Activated CD8-positive, alpha-beta memory T cell treated with anti-CD3 and anti-CD28 coated beads for 4 hours (primary cell): ENCODE data around the gene CHRNB1.
A peak's percentile ranks its signal among the peaks of the same experiment; 100 is the strongest.

Experiments used
- DNase-seq, 2 donors: peaks; one replicate each; pipeline ENCODE4 v3.0.0-alpha.2; 2020; ENCODE audit warnings: low read depth in 2 of 2

The CHRNB1 gene, protein sequence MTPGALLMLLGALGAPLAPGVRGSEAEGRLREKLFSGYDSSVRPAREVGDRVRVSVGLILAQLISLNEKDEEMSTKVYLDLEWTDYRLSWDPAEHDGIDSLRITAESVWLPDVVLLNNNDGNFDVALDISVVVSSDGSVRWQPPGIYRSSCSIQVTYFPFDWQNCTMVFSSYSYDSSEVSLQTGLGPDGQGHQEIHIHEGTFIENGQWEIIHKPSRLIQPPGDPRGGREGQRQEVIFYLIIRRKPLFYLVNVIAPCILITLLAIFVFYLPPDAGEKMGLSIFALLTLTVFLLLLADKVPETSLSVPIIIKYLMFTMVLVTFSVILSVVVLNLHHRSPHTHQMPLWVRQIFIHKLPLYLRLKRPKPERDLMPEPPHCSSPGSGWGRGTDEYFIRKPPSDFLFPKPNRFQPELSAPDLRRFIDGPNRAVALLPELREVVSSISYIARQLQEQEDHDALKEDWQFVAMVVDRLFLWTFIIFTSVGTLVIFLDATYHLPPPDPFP

DNA sequence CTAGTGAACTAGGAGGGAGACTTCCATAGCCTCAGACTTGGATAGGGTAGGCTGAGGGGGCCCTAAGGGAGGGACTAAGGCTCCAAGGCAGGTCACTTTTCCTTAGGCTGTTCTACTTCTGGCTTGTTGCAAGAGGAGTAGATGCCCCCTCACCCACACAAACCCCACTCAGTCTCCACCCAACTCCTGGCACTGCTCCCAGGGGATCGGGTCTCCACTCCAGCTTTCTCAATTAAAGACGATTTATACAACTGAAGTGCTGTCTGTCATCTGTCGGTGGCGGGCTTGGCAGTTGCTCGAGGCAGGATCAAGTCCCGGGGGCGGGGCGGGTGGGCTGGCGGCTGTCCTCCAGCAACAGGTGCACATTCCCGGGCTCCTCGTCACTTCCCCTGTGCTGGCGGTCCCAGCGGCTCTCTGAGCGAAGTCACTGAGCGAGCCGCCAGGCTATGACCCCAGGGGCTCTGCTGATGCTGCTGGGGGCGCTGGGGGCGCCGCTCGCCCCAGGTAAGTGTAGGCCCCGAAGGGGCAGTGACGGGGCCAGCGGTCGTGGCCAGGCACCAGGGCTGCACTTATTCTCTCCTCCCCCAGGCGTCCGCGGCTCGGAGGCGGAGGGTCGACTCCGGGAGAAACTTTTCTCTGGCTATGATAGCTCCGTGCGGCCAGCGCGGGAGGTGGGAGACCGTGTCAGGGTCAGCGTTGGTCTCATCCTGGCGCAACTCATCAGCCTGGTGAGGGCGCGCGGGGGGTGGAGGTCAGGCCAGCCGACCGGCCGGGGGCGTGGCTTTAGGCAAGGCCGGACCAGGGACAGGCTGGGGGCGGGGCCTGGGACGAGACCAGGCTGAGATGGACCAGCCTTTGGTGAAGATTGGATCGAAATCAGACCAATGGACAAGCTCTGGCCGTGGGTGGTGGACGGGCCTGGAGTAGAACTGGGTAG is at the start of gene CHRNB1:
Gene CHRNB1, plus strand, starts transcription at position 380 of the 937 bp plus-strand sequence. Its CDS starts 67 bp downstream, at position 447.
- DNase-seq, result no peak

DNA sequence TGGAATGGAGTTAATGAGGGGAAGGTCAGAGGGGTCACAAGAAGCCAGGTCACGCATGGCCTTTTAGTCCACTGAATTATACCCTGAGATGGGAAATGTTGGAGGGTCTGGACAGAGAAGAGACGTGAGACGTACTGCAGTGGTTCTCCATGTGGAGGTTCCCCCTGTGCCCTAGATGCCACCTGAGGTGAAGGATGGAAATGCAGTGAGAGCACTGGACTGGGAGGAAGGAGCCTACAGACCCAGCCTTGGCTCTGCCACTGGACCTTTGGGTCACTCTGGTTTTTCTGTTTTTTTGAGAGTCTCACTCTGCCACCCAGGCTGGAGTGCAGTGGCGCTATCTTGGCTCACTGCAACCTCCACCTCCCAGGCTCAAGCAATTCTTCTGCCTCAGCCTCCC is 48.7 kb upstream of the CHRNB1 start:
- no peak for DNase-seq

DNA sequence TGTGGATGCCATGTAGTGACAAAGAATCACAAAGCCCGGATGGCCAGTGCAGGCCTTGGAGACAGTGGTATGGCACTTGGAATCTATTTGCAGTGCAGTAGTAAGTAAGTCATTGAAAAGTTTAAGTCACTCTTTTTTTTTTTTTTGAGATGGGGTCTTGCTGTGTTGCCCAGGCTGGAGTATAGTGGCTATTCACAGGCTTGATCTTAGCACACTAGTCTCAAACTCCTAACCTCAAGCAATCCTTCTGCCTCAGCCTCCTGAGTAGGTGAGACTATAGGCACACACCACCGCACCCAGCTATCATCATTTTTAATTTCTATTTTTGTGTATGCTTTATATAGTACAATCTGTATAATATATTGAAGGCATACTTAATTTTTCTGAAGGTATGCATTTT is 46.2 kb upstream of the CHRNB1 start:
- DNase-seq, result no peak

DNA sequence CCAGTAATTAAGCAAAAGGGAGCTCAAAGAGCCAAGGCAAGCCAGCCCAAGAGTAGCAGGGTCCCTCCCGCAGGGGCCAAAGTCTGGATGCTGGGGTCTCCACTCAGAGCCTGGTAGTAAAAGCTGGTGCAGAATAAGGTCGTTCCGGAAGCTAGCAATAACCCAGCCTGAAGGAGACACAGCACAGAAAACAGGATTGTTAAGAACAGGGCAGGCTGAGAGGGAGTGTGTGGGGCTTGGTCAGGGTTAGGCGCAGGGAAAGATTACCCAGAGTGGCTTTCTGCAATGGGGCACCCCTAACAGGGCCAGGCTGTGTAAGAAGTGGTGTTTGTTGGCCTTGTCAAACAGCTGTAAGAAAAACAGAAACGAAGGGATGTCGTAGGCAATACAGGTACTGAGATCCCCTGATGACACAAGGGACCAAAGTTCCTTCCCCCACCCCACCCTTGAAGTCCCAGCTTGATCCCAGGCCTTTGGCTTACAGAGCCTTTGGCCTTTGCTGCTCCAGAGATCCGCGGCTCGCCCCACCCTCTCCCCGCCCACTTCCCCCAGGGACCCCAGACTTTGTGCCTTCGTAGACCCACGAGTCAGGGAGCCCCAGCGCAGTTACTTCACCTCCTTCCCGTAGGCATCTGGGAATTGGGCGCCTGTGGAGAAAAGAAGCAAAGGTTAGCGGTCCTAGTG is 41.7 kb upstream of the CHRNB1 start:
- DNase-seq, result no peak

DNA sequence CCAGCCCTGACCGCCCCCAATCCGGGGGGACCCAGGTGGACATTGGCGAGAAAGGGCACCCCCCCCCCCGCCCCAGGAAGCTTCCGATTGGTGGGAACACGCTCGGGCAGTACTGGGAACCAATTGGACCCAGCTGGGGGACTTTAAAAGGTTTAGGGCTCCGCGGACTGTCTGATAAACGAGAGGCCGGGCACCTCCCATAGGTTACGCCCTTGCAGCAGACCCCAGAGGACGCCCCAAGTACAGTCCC is 41.2 kb upstream of the CHRNB1 start:
- no peak for DNase-seq

DNA sequence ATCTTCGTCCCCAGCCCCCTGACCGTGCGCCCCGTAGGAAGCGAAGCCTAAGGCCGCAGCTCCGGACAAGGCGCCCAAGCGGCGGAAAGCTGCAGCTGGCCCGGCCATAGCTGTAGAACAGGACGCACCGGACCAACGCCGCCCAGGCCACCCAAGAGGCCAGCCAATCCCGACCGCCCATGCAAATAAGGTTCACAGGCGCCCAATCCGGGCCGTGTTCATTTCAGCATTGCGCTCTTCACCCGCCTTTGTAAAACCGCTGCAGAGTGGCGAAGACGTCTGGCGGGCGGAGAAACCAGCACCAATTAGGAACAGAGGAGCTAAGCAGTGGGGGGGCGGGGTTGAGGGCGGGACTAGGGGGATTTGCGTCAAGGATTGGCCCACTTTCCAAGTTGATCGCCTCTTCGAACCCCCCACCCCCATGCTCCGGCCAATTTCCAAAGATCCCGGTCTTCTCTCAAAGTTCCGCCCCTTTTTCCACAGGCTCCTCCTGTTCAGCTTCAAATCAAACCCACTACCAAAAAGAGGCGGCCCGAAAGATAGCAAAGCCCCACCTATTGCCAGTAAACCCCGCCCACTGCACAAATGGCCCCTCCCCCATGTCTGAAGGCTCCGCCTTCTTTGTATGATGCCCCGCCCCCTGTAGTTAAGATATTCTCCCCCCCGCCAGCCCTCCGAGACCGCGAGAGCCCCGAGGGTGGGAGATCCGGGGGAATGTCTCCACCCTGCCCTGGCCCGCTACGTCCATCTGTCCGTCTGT is 40.7 kb upstream of the CHRNB1 start, which contains the start of gene TMEM256:
Gene TMEM256, minus strand, starts transcription at position 121 of the 760 bp plus-strand sequence. Its CDS starts 13 bp downstream, at position 108.
- DNase-seq, result peak; percentile 89 to 93

DNA sequence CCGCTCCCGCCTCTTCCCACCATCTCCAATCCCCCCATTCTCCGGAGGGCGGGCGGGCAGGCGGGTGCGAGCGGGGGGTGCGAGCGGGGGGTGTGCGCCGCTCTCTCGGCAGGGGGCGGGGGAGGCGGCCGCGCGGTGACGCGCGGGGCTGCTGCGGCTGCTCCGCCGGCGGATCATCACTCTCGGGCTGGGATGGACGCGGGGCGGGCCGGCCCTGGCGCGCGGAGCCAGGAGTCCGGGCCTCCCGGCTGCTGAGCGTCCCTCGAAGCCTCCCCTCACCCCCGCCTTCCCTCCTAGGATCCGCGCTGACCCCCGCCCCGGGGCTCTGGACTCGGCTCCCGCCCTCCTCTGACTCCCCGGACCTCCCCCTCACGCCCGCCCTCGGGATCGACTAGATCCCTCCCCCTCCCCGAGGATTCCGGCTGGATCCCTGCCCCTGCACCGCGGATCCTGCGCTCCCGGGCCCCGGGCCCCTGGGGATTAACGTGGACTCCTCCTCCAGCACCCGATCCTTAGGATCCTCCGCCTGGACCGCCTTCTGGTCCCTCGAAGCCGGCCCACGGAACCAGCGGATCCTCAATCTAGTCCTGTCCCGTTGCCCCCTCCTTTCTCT is 40.0 kb upstream of the CHRNB1 start:
- peak in 1 of 2 donors; percentile 36 for DNase-seq

DNA sequence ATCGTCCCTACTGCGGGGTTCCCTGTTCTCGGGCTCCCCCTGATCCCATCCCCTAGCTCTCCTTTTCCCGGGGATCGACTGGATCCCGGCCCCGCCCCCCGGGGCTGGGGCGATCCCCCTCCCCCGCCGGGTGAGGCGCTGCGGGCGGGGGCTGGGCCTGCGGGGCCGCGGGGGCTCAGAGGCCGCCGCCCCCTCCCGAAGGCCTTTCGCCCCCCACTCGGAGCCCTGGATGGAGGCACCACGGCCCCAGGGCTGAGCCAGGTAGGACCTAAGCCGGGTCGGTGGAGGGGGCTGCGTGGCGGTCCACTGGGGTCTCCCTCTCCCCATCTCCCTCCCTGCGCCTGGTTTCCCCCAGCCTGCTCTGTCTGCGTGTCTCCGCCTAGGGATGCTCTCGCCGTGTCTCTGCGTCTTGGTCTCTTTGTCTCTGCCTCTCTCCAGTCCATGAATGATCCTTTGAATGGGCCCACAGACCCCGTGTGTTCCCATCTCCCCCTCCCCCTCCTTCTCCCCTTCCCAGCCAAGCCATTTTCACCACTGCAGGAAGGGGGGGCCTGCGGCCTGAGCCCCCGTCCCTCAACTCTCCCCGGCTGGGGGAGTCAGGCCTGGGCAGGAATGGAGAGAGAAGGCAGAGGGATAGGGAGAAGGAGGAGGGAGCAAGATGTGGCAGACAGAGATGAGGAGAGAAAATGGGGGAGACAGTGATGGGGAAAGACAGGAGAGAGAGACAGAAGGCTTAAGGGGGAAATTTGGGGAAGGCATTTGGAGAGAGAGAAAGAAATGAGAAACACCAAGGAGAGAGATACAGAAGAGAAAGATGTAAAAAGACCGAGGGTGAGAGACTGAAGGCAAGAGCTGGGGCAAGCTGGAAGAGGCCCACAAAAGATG is 39.3 kb upstream of the CHRNB1 start:
- DNase-seq, result no peak

DNA sequence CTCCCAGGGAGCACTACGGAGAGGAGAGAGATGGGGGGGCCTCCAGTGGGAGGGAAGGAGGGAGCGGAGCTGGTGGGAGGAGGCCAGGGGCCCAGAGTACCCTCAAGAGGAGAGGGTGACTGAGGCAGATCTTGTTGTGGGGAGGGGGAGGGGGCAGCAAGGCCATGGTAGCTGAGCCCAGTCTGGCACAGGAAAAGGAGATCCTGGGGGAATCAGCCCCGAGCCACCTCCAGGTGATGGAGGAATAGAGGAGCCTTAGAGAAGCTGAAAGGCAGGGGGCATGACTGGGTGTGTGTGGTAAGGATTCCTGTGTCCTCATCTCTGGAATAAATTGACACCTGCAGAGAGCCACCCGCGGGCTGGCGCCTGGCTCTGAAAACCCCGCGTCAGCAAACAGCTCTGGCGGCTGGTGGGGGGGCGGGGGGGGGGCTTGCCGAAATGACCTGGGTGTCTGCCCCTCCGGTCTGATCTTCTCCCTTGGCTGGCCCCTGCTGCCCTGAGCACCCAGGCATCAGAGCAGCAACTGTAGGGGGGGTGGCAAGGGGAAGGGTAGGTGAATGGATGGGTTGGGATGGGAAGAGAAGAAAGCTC is 38.5 kb upstream of the CHRNB1 start:
- no peak for DNase-seq

DNA sequence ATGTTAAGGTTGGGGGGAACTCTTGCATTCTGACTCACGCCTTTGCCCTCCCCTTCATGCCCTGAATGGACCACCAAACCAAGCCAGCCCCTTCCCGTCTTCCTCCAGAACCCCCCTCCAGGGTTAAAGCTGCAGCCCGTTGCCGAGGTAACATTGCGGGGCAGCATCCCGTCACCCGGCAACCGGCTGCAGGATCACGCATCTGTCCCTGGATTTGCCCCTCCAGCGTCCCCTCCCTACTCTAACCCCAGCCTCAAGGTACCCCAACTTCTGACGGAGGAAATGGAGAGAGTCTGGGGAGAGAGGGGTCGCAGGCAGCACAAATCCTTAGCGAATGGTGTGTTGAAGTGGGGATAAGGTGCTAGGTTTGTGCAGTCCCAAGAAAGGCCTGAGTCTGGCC is 37.8 kb upstream of the CHRNB1 start:
- DNase-seq, result no peak

DNA sequence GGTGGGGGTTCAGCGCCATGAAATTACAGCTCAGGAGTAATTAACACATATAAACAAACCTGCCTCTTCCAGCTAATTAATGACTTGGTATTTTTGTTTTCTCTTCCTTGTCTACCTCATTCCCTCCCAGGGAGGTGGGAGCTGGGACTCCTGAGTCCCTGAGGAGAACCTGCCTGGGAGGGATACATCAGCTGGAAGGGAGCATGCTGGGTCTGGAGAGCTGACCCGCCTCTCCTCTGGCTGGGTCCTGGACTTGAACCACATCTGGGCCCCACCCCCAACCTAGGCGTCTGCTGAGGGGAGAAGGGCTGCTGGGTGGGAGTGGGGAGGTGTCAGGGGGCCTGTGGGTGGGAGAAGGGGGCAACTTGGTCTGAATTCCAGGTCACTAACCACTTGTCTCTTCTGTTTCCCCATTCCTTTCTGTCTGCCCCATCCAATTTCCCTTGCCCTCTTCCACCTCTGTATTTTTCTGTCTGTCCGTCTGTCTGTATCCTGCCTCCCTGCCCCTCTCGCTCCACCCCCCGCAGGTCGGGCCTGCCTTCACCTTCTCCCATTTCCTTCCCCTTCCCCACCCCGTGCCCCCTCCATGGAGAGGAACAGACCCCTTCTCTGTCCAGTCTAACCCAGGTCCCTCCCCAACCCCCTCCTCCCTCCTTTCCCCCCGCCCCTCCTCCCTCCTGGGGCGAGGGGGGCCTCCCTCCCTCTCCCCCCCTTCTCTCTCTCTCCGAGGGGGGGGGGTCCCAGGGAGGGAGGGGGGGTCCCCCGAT is 37.2 kb upstream of the CHRNB1 start, which contains the start of gene NLGN2:
Gene NLGN2, plus strand, starts transcription at position 361 of the 767 bp plus-strand sequence. CDS start 411 bp downstream, outside the sequence.
- no peak for DNase-seq

DNA sequence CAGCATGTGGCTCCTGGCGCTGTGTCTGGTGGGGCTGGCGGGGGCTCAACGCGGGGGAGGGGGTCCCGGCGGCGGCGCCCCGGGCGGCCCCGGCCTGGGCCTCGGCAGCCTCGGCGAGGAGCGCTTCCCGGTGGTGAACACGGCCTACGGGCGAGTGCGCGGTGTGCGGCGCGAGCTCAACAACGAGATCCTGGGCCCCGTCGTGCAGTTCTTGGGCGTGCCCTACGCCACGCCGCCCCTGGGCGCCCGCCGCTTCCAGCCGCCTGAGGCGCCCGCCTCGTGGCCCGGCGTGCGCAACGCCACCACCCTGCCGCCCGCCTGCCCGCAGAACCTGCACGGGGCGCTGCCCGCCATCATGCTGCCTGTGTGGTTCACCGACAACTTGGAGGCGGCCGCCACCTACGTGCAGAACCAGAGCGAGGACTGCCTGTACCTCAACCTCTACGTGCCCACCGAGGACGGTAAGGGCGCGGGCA is 36.6 kb upstream of the CHRNB1 start:
- DNase-seq, result no peak

DNA sequence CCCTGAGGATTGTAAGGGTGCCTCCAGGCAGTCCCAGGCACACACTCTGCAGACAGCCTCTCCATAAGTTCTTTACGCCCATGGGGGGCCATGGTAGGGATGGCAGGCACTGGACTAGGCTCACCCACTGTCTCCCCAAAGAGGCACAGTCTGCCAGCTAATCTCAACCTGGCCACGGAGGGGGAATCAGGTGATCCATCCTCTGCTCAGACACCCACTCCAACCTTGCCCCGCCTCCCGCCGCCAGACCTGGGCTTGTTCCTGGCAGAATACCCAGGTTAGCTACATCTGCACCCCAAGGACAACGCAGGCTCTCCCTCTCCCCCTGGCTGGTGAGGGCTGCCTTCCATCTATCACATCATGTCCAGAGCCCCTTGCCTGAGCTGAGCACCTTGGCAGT is 36.0 kb upstream of the CHRNB1 start:
- DNase-seq, result no peak

DNA sequence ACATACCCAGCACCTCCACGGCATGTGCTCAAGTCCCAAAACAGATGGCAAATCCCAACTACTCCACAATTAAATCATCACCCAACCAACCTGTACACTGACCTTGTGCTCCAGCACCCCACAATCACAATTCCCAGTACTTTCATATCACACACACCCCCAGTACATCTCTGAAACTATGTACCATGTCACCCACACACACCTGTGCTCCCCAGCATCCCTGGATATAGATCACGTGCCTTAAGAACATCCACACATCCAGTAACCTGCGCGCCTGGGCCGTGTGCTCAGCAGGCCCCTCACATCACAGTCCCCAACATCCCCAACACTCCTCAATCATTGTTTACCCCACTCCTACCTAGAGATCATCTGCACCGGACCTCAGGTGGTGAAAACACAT is 35.1 kb upstream of the CHRNB1 start:
- no peak for DNase-seq

DNA sequence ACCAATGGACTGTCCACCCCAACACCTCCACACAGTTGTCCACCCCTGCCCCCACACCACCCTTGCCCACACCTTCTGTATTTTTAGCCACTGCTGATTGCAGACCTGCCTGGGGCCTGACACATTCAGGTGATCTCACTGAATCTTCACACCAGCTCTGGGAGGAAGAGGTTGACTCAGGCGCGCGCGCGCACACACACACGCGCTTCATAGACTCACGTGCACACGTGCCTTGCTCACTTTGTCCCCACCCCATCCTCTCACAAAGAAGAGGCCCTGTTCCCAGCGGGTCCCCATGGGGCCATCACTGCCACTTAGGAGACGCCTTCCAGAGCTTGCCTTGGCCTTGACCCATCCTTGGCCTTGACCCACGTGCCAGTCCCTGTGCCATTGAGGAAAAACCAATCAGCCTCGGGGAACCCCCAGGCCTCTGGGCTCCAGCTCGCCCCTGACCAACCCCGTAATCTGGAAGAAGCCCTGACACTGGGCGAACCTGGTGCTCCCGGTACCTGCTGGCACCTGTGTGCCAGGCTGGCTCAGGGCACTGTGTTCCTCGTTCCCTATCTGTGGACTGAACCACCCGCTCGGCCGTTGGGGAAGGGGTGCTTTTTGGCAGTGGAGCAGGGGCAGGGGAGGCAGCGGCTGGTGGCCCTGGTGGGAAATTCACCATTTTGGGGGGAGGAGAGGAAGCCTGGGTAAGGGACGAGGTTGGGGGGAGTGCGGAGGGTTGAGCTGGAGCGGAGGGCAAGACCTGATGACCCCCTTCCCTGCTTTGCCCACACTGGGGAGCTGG is 34.0 kb upstream of the CHRNB1 start:
- DNase-seq, result no peak

DNA sequence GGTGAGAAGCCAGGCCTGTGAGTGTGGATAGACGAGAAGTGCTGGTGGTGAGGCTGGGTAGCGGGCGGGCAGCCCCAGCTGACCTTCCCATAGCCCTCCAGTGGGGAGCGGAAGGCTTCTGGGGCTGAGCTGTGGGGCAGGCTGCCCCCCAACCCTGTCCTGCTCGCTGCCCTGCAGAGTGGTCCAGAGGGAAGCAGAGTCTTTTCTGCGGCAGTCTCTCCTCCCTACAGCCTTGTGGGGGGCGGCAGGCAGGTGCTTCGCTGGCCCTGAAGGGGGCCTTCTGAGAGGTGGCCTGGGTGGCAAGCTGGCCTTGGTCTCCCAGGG is 33.5 kb upstream of the CHRNB1 start:
- DNase-seq, result no peak

DNA sequence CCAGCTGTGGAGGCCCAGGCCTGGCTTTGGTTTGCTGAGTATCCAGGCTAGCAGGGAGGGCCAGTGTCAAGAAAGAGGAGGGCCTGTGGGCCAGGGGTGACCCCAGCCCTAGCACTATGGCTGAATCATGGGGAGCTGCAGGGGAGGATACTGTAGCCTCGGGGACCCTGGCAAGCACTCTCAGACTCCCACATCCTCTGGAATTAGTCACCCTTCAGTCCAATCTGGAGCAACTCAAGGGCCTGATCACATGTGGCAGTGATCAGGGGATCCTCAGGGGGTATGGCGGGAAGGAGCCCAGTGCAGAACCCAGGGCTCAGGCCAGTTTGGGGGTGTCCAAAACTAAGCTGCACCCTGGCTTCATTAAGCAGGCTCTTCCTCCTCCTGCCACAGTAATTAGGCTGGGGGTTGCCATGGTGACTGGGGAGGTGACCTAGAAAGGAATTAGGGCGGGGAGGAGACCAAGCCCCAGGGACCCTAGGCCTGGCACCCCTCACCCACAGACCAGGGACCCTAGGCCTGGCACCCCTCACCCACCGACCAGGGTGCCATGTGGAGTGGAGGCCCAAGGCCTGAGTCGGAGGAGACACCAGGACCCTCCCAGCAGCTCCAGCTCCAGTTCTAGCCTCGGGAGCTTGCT is 31.4 kb upstream of the CHRNB1 start:
- DNase-seq, result no peak
